Cardiac muscle cell (in vitro differentiated cells and primary cell): Measurements from ENCODE around the gene ATP5F1C. TPM values are rescaled to one million over a fixed set of nuclear protein-coding genes. Genes with fewer than 3 reads are reported as not detected.
A peak's percentile ranks its signal among the peaks of the same experiment; 100 is the strongest.

Experiments used
- DNase-seq, 2 donors: peaks; one replicate each; pipeline versions ENCODE4 v3.0.0 to v3.0.0-alpha.2; 2010 to 2017; ENCODE audit warnings: low read depth in 1 of 2, low spot score in 1 of 2
- H3K27ac ChIP-seq: fragments of 200-600 bp; sonication (generic); 2 replicates; pipeline ENCODE4 v1.5.1; 2016
- H3K27me3 ChIP-seq: fragments of 200-600 bp; sonication (generic); 2 replicates; pipeline ENCODE4 v1.6.0; 2016; ENCODE audit warnings: control low read depth
- H3K36me3 ChIP-seq: fragments of 200-600 bp; sonication (generic); 2 replicates; pipeline ENCODE4 v1.5.1; 2016; ENCODE audit warnings: control low read depth
- H3K4me1 ChIP-seq: fragments of 200-600 bp; sonication (generic); 2 replicates; pipeline ENCODE4 v1.8.1; 2017; ENCODE audit warnings: low read depth, mild to moderate bottlenecking, mixed run types
- H3K4me3 ChIP-seq: fragments of 200-600 bp; sonication (generic); 2 replicates; pipeline ENCODE4 v1.5.1; 2016; ENCODE audit warnings: mild to moderate bottlenecking
- H3K9me3 ChIP-seq: fragments of 200-600 bp; sonication (generic); 2 replicates; pipeline ENCODE4 v1.5.1; 2017; ENCODE audit warnings: low read depth, mild to moderate bottlenecking, control low read depth
- polyA plus RNA-seq: library from polyadenylated mRNA; unstranded; fragments of >200 nt; fragmentation: Nextera tagmentation; extraction: Ambion mirVana; gene quantifications from 2 replicates; pipeline ENCODE4 v1.2.1, GENCODE V29; 2016
- total RNA-seq: library from RNA; depleted of rRNA; stranded (reverse); fragments of >200 nt; gene quantifications from 2 replicates; pipeline ENCODE4 v1.2.3, GENCODE V29; 2016
- TF ChIP-seq, protein P1 (sequence below): IDR thresholded peaks from 2 replicates; pipeline ENCODE4 v1.5.1; 2012; ENCODE audit warnings: low read depth, mild to moderate bottlenecking, low read length

Gene ATP5F1C
- total and polyA plus RNA-seq, 2 experiments from 2014 or later: 341 to 811 TPM

DNA sequence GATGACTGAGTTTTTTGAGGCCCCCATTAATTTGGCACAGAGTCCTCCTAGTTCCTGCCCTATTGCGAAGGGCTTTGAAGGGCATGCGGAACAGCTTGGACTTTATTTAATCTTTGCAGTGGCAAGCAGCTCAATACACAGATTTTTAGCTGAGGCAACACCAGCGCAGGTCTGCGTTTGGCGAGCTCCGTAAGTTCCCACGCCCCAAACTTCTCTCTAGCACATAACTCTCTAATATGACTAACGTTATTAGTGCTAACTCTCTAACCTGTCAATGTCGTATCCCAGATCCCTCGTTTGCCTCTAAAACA, 30.0 kb downstream of the ATP5F1C start:
- Histone ChIP-seq H3K4me3 (peak overlapping the region; percentile 57), H3K27ac (no peak overlapping the region), H3K9me3 (no peaks in the 10 kb centered on the region), H3K36me3 (no peaks in the 10 kb centered on the region), H3K4me1 (peaks cover 6% of the 10 kb centered on the region), H3K27me3 (peaks cover 16% of the 10 kb centered on the region)
- DNase-seq: no peak
- TF ChIP-seq, protein P1, sequence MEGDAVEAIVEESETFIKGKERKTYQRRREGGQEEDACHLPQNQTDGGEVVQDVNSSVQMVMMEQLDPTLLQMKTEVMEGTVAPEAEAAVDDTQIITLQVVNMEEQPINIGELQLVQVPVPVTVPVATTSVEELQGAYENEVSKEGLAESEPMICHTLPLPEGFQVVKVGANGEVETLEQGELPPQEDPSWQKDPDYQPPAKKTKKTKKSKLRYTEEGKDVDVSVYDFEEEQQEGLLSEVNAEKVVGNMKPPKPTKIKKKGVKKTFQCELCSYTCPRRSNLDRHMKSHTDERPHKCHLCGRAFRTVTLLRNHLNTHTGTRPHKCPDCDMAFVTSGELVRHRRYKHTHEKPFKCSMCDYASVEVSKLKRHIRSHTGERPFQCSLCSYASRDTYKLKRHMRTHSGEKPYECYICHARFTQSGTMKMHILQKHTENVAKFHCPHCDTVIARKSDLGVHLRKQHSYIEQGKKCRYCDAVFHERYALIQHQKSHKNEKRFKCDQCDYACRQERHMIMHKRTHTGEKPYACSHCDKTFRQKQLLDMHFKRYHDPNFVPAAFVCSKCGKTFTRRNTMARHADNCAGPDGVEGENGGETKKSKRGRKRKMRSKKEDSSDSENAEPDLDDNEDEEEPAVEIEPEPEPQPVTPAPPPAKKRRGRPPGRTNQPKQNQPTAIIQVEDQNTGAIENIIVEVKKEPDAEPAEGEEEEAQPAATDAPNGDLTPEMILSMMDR: no peak

DNA sequence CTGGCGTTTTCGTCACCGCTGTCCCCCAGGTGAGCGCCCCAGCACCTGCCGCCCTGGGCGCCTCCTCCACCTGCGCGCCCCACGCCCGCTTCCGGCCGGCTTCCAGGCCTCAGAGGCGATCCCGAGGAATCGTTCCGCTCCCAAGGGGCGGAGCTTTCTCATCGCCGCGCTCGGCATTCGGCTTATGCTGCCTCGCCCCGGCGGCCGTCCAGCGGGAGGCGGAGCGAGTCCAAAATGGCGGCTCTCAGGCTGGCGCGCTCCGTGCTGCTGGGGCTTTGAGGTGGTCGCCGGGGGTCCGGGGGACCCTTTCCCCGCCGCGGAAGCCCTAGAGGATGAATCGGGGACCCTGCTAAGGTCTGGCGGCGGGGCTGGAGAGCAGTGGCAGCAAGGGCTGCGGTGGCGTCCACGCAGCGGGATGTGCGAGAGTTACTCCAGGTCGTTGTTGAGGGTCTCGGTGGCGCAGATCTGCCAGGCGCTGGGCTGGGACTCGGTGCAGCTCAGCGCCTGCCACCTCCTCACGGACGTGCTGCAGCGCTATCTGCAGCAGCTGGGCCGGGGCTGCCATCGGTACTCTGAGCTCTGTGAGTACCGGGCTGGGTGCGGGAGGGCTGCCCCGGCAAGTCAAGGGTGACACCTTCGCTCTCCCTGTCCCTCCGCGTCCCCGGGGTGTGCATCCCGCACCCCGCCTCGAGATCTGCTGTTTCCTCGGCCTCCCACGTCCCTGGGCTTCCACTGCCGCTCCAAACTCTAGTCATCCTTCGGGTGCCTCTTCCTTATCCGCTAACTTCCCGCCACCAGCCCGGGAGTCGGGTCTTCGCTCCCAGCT, 30.5 kb downstream of the ATP5F1C start, which contains the start of gene TAF3:
Gene TAF3, plus strand, starts transcription at position 211 of the 826 bp plus-strand sequence. Its CDS starts 205 bp downstream, at position 416.
- peak; percentile 89 to 97 for DNase-seq
- Histone ChIP-seq H3K4me3 (peak within 1 kb of the TSS; percentile 57), H3K27ac (peak within 1 kb of the TSS; percentile 64), H3K36me3 (no peaks in the 10 kb centered on the region), H3K9me3 (no peaks in the 10 kb centered on the region), H3K27me3 (peaks cover 16% of the 10 kb centered on the region), H3K4me1 (peaks cover 6% of the 10 kb centered on the region)
- TF ChIP-seq, protein P1: no peak

DNA sequence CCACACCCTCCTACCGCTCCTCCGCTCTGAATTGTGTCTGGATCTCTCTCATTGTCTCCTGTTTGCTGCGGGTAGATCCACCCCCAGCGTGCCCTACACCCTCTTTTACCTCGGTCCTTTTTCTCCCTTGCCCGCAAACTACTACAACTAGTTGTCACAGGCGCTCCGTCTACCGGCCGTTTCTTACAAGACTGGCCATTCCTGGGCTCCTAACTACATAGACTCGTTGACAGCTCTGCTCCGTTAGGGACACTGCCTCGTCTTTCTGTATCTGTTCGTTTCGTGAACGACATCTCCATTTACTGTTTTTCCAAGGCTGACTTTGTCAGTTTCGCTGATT, 31.1 kb downstream of the ATP5F1C start:
- peak overlapping the region; percentile 64 for H3K27ac ChIP-seq
- no peaks in the 10 kb centered on the region for H3K36me3 ChIP-seq
- DNase-seq: peak; percentile 48 to 67
- peak overlapping the region; percentile 57 for H3K4me3 ChIP-seq
- TF ChIP-seq, protein P1: peak; percentile 54
- peaks cover 6% of the 10 kb centered on the region for H3K4me1 ChIP-seq
- H3K9me3 ChIP-seq: no peaks in the 10 kb centered on the region
- peaks cover 14% of the 10 kb centered on the region for H3K27me3 ChIP-seq

DNA sequence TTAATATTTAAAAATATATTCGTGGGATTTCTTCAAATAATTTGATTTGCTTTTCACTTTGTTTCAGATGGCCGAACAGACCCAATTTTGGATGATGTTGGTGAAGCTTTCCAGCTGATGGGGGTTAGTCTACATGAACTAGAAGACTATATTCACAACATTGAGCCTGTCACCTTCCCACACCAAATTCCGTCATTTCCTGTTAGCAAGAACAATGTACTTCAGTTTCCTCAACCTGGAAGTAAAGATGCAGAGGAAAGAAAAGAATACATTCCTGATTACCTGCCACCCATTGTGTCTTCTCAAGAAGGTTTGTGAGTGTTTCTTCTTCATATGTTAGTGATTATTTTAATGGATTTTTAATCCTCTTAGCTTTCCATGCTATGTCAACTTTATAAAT, 36.3 kb downstream of the ATP5F1C start:
- no peaks in the 10 kb centered on the region for H3K27me3 ChIP-seq
- TF ChIP-seq, protein P1: no peak
- H3K4me1 ChIP-seq: peaks cover 16% of the 10 kb centered on the region
- H3K27ac ChIP-seq: no peak overlapping the region
- H3K4me3 ChIP-seq: no peak overlapping the region
- no peak for DNase-seq
- peaks cover 12% of the 10 kb centered on the region for H3K36me3 ChIP-seq
- no peaks in the 10 kb centered on the region for H3K9me3 ChIP-seq

DNA sequence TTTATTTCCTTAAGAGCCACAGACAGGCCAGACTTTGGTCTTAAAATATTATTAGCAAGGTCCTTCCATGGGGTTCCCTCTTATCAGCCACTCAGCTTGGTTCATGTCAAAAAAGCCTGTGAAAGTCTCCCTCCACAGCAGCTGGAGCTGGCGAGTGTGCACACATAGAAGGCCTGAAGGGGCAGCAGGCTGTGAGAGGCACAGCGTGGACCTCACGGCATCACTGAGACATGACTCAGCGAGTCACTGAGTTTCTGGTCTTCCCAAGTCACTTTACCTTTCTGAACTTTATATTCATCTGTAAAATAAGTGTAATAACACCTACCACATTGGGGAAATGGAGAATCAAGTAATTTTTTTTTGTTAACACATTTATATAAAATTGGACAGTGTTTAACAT, 39.0 kb downstream of the ATP5F1C start:
- TF ChIP-seq, protein P1: peak; percentile 37
- DNase-seq: peak; percentile 65 to 74
- Histone ChIP-seq H3K4me1 (peaks cover 9% of the 10 kb centered on the region), H3K27ac (peak overlapping the region; percentile 56), H3K27me3 (no peaks in the 10 kb centered on the region), H3K4me3 (no peak overlapping the region), H3K9me3 (no peaks in the 10 kb centered on the region), H3K36me3 (peaks cover 12% of the 10 kb centered on the region)
